ENCODE results near the gene TANGO2. TPM values are rescaled to one million over a fixed set of nuclear protein-coding genes. Genes with fewer than 3 reads are reported as not detected.

The TANGO2 gene
- total and polyA plus RNA-seq, 9 of the 15 experiments (the other 6 are each of a cell fraction or from before 2014, with no cell fraction given), result 15.5 to 94.9 (median 70.1) TPM

DNA sequence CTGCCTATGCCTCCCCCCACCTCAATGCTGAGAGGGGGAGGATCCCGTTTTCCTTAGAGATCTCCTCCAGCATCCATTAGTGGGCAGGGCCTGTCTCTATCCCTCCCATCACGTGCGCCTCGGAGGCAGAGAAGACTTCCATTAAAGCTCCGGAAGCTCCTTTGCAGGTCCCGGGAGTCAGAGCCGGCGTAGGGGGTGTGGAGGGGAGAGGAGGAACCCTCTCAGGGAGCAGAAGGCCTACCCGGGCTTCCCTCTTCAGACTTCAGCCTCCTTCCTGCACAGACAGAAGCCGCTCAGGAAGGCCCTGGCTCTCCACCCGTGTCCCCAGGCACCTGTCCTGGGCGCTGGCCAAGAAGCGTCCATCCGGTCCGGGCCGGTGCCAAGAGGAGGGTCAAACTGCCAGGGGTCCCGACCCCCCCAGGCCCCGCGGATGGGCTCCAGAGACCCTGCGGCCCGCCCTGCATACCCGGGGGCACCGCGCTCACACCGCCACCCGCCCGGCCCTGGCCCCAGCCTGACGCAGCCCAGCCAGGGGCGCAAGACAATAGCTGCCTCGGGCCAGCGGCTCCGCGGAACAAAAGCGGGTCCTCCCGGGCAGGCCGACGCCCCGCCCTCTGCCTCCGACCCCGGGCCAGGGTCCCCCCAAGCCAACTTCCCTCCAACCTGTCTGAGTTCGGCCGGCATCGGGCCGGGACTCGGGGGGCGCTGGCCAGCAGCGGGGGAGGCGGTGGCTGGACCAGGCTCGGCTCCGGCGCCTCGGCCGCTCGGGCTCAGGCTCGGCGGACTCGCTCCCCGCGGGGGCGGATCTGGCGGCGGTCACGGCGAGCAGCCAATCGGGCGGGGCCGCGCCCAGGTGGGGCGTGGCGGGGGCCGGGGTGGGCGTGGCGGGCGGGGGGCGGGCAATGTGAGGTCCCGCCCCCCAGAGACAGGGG, 34.2 kb upstream of the TANGO2 start (continued):
- TF ChIP-seq MAFK (IDR thresholded peaks at IDR 0.05; ENCODE audit: low read length), result peak; percentile 3; the same call in 1 of the 2 replicates
- peak; percentile 92 for TF ChIP-seq CXXC5 (CRISPR knock-in tag; IDR thresholded peaks at IDR 0.05)
- peak; percentile 84; the same call in 1 of the 2 replicates for TF ChIP-seq ZNF830 (CRISPR knock-in tag; IDR thresholded peaks at IDR 0.05)
- peak; percentile 36; the same call in 1 of the 2 replicates for TF ChIP-seq CREB3L1 (IDR thresholded peaks at IDR 0.05; ENCODE audit: borderline replicate concordance, low read depth)
- no peak for TF ChIP-seq TAF15 (IDR thresholded peaks at IDR 0.05; ENCODE audit: low read depth, low read length)
- TF ChIP-seq POLR2H (tag; IDR thresholded peaks at IDR 0.05; ENCODE audit: low read depth), result no peak
- no peak for TF ChIP-seq MCM2 (IDR thresholded peaks at IDR 0.05; ENCODE audit: low read depth)
- no peak for TF ChIP-seq ELF1 (tag; IDR thresholded peaks at IDR 0.05)
- no peak for TF ChIP-seq SRSF7 (optimal IDR thresholded peaks at IDR 0.05; ENCODE audit: low read depth, low read length)
- TF ChIP-seq ZNF644 (tag; IDR thresholded peaks at IDR 0.05; ENCODE audit: low read depth), result no peak
- no peak for TF ChIP-seq NFRKB (IDR thresholded peaks at IDR 0.05; ENCODE audit: low read depth)
- TF ChIP-seq STAG1 (CRISPR knock-in tag; IDR thresholded peaks at IDR 0.05; ENCODE audit: borderline replicate concordance), result no peak
- peak; percentile 63; the same call in 1 of the 2 replicates for TF ChIP-seq ZKSCAN1 (IDR thresholded peaks at IDR 0.05; ENCODE audit: low read depth, low read length)
- peak; percentile 70 for TF ChIP-seq CHD1 (IDR thresholded peaks at IDR 0.05; ENCODE audit: low read length)
- TF ChIP-seq FOXO4 (CRISPR knock-in tag; IDR thresholded peaks at IDR 0.05), result peak; percentile 78; the same call in 1 of the 2 replicates
- TF ChIP-seq SIRT6 (IDR thresholded peaks at IDR 0.05; ENCODE audit: low read depth, low read length), result no peak
- TF ChIP-seq ZFP30 (CRISPR knock-in tag; IDR thresholded peaks at IDR 0.05; ENCODE audit: borderline replicate concordance), result no peak
- TF ChIP-seq, protein P1, sequence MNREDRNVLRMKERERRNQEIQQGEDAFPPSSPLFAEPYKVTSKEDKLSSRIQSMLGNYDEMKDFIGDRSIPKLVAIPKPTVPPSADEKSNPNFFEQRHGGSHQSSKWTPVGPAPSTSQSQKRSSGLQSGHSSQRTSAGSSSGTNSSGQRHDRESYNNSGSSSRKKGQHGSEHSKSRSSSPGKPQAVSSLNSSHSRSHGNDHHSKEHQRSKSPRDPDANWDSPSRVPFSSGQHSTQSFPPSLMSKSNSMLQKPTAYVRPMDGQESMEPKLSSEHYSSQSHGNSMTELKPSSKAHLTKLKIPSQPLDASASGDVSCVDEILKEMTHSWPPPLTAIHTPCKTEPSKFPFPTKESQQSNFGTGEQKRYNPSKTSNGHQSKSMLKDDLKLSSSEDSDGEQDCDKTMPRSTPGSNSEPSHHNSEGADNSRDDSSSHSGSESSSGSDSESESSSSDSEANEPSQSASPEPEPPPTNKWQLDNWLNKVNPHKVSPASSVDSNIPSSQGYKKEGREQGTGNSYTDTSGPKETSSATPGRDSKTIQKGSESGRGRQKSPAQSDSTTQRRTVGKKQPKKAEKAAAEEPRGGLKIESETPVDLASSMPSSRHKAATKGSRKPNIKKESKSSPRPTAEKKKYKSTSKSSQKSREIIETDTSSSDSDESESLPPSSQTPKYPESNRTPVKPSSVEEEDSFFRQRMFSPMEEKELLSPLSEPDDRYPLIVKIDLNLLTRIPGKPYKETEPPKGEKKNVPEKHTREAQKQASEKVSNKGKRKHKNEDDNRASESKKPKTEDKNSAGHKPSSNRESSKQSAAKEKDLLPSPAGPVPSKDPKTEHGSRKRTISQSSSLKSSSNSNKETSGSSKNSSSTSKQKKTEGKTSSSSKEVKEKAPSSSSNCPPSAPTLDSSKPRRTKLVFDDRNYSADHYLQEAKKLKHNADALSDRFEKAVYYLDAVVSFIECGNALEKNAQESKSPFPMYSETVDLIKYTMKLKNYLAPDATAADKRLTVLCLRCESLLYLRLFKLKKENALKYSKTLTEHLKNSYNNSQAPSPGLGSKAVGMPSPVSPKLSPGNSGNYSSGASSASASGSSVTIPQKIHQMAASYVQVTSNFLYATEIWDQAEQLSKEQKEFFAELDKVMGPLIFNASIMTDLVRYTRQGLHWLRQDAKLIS (CRISPR knock-in tag; IDR thresholded peaks at IDR 0.05), result no peak
- TF ChIP-seq ZSCAN29 (IDR thresholded peaks at IDR 0.05), result peak; percentile 9; the same call in 1 of the 2 replicates
- TF ChIP-seq MCM5 (IDR thresholded peaks at IDR 0.05; ENCODE audit: low read depth), result no peak
- TF ChIP-seq NFIC (IDR thresholded peaks at IDR 0.05), result peak; percentile 84
- no peak for TF ChIP-seq NCOA4 (IDR thresholded peaks at IDR 0.05; ENCODE audit: partially characterized antibody)
- no peak for TF ChIP-seq BACH1 (tag; IDR thresholded peaks at IDR 0.05)

Measured in K562 (cell line).